Activated CD4-positive, alpha-beta memory T cell treated with anti-CD3 and anti-CD28 coated beads, Interleukin-2, amount 10 ng/mL, durations not matched to agents 7 days and 5 days (primary cell): ENCODE results near the gene PDCD6IP. TPM values are rescaled to one million over a fixed set of nuclear protein-coding genes. Genes with fewer than 3 reads are reported as not detected.

Experiments
- CTCF ChIA-PET: fragments of 350-600 bp; sonication (Branson Sonifier 250); formaldehyde crosslinking; loops from one replicate; lab custom pipeline; 2021; ENCODE audit warnings: antibody characterized with exemption, inconsistent platforms; lab: Charles Lee
- POLR2A ChIA-PET: fragments of 350-600 bp; sonication (Branson Sonifier 250); formaldehyde crosslinking; loops from one replicate; lab custom pipeline; 2021; ENCODE audit warnings: antibody characterized with exemption; lab: Charles Lee
- DNase-seq: peaks from one replicate; pipeline ENCODE4 v3.0.0-alpha.2; 2020
- H3K27ac Mint-ChIP-seq: one replicate; pipeline ENCODE4 v1.8.0; 2021; ENCODE audit warnings: mild to moderate bottlenecking, mixed read lengths
- H3K27me3 Mint-ChIP-seq: one replicate; pipeline ENCODE4 v1.8.0; 2021; ENCODE audit warnings: mixed read lengths
- H3K36me3 Mint-ChIP-seq: one replicate; pipeline ENCODE4 v1.8.0; 2021; ENCODE audit warnings: low read depth, mixed read lengths
- H3K4me1 Mint-ChIP-seq: one replicate; pipeline ENCODE4 v1.8.0; 2021; ENCODE audit warnings: mixed read lengths
- H3K4me3 Mint-ChIP-seq: one replicate; pipeline ENCODE4 v1.8.0; 2021; ENCODE audit warnings: mild to moderate bottlenecking, mixed read lengths
- H3K9me3 Mint-ChIP-seq: one replicate; pipeline ENCODE4 v1.8.0; 2021; ENCODE audit warnings: mixed read lengths
- total RNA-seq, 2 experiments: library from RNA; stranded (reverse); gene quantifications; one replicate each; pipeline ENCODE4 v1.2.3, GENCODE V29; 2021

Gene PDCD6IP
- total RNA-seq, 2 experiments from 2014 or later, result 211 TPM

DNA sequence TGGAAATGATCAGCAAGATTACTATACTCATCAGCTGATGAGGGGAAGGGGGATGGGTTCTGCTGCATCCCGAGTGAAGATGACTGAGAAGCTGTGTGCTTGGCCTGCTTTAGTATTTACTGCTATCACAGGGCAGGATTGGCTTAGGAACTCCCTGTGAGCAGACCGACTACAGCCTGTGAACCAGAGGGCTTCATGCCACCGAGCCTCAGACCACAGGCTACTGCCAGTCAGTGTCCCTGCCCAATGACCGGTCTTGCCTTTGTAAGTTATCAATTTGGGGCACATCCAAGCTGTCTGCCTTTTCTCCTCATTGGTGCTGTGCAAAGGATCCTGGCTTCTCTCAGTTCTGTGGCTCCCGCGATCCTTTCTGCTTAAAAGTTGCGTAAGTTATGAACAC lies 71.5 kb downstream of the PDCD6IP start:
- no peak for DNase-seq
- CTCF ChIA-PET, result no interaction called here
- Mint-ChIP-seq H3K36me3 (peaks cover 26% of the 10 kb centered on the region), H3K9me3 (no peaks in the 10 kb centered on the region), H3K27ac (no peak overlapping the region), H3K4me1 (peaks cover 3% of the 10 kb centered on the region), H3K27me3 (no peaks in the 10 kb centered on the region), H3K4me3 (no peak overlapping the region)
- POLR2A ChIA-PET, result interaction anchor here (1.3 kb wide), 1 partner anchor 71 kb away, joined by 3 read pairs; the partner anchor contains the start of gene PDCD6IP

DNA sequence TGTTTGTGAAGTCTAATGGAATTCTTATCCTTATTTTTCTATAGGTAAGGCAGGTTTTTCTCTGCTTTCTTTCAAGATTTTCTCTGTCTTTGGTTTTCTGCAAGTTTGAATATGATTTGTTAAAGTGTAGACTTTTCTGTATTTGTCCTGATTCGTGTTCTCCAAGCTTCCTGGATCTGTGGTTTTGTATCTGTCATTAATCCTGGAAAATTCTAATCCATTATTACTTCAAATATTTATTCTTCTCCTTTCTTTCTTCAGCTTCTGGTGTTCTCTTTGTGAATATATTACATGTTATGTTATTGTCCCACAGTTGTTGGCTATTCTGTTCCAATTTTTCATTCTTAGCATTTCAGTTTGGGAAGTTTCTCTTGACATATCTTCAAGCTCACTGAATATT lies 76.4 kb downstream of the PDCD6IP start:
- Mint-ChIP-seq H3K9me3 (no peaks in the 10 kb centered on the region), H3K4me1 (no peaks in the 10 kb centered on the region), H3K4me3 (no peak overlapping the region), H3K27me3 (no peaks in the 10 kb centered on the region), H3K36me3 (peaks cover 5% of the 10 kb centered on the region), H3K27ac (no peak overlapping the region)
- ChIA-PET CTCF (interaction anchor here (2.2 kb wide), 1 partner anchor 9 kb away, joined by 7 read pairs; no protein-coding TSS in a partner anchor), POLR2A (no interaction called here)
- no peak for DNase-seq

DNA sequence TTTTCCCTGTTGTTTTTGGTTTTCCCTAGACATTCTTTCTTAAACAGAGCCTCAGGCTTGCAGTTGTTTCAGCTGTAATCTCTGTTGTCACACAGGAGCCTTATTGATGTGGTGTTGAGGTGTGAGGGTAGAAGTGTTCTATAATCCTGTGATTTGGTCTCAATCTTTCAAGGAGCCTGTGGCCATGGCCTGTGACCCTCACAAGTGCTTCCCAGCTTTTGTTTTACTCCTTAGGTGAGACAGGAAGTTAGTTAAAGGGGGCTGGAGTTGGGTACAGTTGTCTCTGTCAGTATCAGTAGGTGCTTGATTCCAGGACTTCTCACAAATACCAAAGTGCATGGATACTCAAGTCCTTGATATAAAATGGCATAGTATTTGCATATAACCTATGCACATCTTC lies 77.2 kb downstream of the PDCD6IP start:
- H3K9me3 Mint-ChIP-seq, result no peaks in the 10 kb centered on the region
- ChIA-PET CTCF (interaction anchor here (0.6 to 2.2 kb wide), 2 partner anchors 8 to 58 kb away, joined by 4 to 7 read pairs; no protein-coding TSS in a partner anchor), POLR2A (no interaction called here)
- H3K36me3 Mint-ChIP-seq, result no peaks in the 10 kb centered on the region
- DNase-seq, result no peak
- no peak overlapping the region for H3K27ac Mint-ChIP-seq
- H3K4me3 Mint-ChIP-seq, result no peak overlapping the region
- H3K27me3 Mint-ChIP-seq, result no peaks in the 10 kb centered on the region
- H3K4me1 Mint-ChIP-seq, result no peaks in the 10 kb centered on the region

DNA sequence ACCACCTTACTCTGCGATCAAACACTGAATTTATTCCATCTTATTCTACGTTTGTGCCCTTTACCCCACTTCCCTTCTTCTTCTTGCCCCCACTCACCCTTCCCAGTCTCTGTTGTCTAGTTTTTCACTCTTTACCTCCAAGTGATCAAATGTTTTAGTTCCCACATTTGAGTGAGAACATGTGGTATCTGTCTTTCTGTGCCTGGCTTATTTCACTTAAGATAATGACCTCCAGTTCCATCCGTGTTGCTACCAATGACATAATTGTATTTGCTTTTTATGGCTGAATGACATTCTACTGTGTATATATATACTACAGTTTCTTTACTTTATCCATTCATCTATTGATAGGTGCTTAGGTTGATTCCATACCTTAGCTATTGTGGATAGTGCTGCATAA lies 78.8 kb downstream of the PDCD6IP start:
- DNase-seq, result no peak
- H3K36me3 Mint-ChIP-seq, result no peaks in the 10 kb centered on the region
- no peak overlapping the region for H3K27ac Mint-ChIP-seq
- no peak overlapping the region for H3K4me3 Mint-ChIP-seq
- no peaks in the 10 kb centered on the region for H3K27me3 Mint-ChIP-seq
- no peaks in the 10 kb centered on the region for H3K9me3 Mint-ChIP-seq
- POLR2A ChIA-PET, result no interaction called here
- CTCF ChIA-PET, result no interaction called here
- no peaks in the 10 kb centered on the region for H3K4me1 Mint-ChIP-seq

DNA sequence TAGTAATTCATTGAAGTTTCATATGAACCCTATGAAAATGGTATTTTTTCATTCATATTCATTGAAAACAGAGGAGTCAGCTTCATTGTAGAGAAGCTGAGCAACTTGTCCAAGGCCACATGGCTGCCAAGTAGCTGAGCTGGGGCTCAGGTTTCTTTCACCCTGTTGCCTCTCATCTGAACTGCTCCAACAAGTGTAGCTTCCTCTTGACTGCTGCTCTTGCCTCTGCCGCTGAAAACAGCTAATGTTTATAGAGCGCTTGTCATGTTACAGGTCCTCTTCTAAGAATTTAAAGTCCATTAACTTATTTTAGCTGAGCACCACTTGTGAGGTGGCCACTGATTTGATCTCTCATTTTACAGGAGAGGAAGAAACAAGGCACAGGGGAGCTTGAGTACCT lies 81.1 kb downstream of the PDCD6IP start:
- ChIA-PET POLR2A (no interaction called here), CTCF (no interaction called here)
- no peak overlapping the region for H3K27ac Mint-ChIP-seq

DNA sequence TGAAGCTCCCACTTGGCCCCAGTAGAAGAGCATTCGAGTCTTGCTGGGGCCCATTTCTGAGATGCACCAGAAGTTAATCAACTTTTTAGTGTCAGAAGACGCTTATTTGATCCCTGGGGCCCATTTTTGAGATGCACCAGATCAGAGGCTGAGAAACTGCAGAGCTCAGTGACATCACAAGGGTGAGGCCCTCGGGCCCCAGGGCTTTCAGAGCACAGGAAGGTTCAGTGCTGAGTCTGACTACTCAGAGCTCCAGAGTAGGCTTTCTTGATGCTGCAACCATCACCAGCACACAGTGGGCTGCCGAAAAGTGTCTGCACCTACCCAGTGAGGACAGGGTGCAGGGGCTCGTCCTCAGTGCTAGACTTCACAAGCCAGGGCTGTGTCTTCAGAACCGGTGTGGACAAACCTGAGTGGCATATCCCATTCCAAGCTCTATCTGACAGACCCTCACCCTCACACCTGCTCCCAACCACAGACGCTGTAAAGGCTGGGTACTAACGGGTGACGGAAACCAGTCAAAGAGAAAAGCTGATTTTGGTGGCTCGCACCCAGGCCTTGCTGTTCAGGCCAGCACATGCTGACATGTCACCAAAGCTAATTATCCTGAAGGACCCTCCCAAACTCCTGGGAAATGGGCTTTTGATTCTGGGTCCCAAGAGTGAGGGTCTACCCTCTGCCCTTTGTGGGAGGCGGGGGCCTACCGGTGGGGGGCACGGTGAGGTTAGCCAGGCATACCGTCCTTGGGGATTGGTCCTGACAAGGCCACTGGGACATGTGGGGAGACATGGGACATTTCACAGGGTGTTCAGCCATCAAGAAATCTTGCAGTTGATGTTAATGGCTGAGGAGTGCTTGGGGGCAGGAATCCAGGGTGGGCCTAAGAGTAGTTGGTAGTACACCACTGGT lies 83.0 kb downstream of the PDCD6IP start:
- CTCF ChIA-PET, result interaction anchor here (0.6 to 2.6 kb wide), 2 partner anchors 95 to 802 kb away, joined by 4 to 20 read pairs; no protein-coding TSS in a partner anchor
- Mint-ChIP-seq H3K4me1 (peaks cover 1% of the 10 kb centered on the region), H3K36me3 (no peaks in the 10 kb centered on the region), H3K27ac (no peak overlapping the region), H3K27me3 (peaks cover 6% of the 10 kb centered on the region), H3K9me3 (no peaks in the 10 kb centered on the region), H3K4me3 (no peak overlapping the region)
- DNase-seq, result no peak
- POLR2A ChIA-PET, result no interaction called here

More for the DNA sequence above, 81.1 kb downstream of the PDCD6IP start:
- Mint-ChIP-seq H3K4me1 (peaks cover 1% of the 10 kb centered on the region), H3K27me3 (no peaks in the 10 kb centered on the region), H3K36me3 (no peaks in the 10 kb centered on the region), H3K9me3 (no peaks in the 10 kb centered on the region), H3K4me3 (no peak overlapping the region)
- no peak for DNase-seq

DNA sequence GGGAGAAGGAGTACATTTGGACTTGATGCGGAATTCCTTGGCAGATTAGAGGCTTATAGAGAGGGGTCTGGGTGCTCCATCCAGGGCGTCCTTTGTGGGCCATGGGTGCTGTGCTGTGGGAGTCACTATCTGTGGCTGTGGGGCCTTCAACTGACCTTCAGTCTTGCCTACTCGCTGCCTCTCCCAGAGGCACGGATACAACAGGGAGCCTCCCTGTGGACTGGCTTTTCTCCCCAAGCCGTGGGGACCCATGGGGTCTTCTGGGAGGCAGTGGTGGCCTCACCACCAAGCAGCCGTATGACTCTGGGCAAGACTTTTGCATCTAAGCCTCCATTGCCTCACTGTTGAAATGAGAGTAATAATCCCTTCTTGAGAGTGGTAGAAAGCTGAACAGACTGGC lies 83.9 kb downstream of the PDCD6IP start:
- POLR2A ChIA-PET, result no interaction called here
- Mint-ChIP-seq H3K36me3 (no peaks in the 10 kb centered on the region), H3K4me1 (peaks cover 1% of the 10 kb centered on the region), H3K4me3 (no peak overlapping the region), H3K27me3 (peaks cover 6% of the 10 kb centered on the region), H3K9me3 (no peaks in the 10 kb centered on the region), H3K27ac (no peak overlapping the region)
- CTCF ChIA-PET, result interaction anchor here (0.8 to 2.6 kb wide), 3 partner anchors 133 to 801 kb away, joined by 3 to 20 read pairs (median 3); no protein-coding TSS in a partner anchor
- no peak for DNase-seq

DNA sequence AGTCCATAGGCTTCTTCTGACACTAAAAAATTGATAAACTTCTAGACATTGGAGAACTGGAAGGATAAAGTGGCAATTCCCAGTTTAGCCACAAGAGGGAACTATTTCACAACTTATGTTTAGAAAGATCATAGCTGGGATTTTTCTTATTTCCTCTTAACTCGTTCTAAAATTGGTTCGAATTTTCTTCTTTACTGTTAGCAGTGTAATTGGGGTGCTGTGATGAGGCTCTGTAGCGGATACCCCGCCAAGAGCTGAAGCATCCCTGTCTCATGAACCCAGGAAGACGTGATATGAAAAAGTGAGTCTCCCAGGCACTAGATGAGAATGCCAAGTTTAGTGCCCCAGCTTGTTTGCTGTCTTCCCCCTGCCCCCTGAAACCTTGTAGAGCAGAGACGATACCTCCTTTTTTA lies 85.1 kb downstream of the PDCD6IP start:
- H3K27me3 Mint-ChIP-seq, result peaks cover 6% of the 10 kb centered on the region
- H3K4me1 Mint-ChIP-seq, result peaks cover 1% of the 10 kb centered on the region
- H3K27ac Mint-ChIP-seq, result no peak overlapping the region
- no peaks in the 10 kb centered on the region for H3K9me3 Mint-ChIP-seq
- no peaks in the 10 kb centered on the region for H3K36me3 Mint-ChIP-seq
- ChIA-PET POLR2A (no interaction called here), CTCF (interaction anchor here (0.7 to 2.6 kb wide), 11 partner anchors 9 to 800 kb away, joined by 3 to 20 read pairs (median 3); no protein-coding TSS in a partner anchor)
- DNase-seq, result no peak
- H3K4me3 Mint-ChIP-seq, result no peak overlapping the region

DNA sequence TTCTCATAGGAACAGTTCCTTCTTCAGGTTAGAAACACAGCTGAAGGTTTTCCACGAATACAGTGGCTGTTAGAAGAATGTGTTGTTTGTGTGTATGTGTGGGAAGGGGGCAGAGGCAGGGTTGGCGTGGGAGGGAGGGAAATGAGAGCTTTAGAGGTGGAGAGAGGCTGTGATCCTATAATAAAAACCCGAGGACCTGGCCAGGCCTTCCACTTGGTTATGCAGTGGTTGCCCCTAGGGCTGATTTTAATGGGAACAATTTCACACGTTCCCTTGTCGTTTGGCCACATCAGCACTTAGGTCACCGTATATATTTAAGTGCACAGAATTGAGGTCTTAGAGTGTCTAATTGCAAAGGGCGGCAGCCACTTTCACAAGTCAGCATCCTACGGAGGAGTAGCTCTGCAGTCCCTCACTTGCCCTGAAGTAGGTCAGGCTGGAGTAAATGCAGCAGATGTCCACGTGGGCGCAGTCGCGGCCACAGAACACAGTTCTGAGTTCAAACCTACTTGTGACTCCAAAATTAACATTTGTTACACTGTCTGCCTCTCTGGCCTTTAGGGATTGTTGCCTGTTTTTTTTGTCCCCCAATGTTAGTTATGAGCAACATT lies 85.6 kb downstream of the PDCD6IP start:
- Mint-ChIP-seq H3K36me3 (no peaks in the 10 kb centered on the region), H3K9me3 (no peaks in the 10 kb centered on the region), H3K4me1 (peaks cover 1% of the 10 kb centered on the region), H3K27ac (no peak overlapping the region), H3K27me3 (peaks cover 6% of the 10 kb centered on the region), H3K4me3 (no peak overlapping the region)
- ChIA-PET CTCF (interaction anchor here (0.7 to 2.6 kb wide), 7 partner anchors 9 to 799 kb away, joined by 3 to 20 read pairs (median 3); no protein-coding TSS in a partner anchor), POLR2A (no interaction called here)
- DNase-seq, result no peak

DNA sequence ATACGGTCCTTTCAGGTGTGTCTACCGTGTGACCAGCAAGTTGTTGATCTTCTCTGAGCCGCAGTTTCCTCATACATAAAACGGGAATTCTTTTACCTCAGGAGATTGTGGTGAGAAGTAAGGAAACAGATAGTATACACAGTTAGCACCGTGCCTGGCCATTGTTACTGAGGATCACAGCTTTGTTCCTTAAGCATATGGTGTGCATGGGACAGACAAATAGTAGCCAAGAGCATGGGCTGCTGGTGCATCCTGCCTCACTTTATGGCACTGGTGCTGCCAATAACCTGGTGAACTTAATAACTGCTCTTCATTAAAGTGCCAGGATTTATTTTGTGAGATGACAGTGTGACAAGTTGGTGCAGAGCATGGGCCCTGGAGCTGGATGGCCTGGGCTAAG lies 86.3 kb downstream of the PDCD6IP start:
- Mint-ChIP-seq H3K27me3 (peaks cover 6% of the 10 kb centered on the region), H3K4me1 (peaks cover 1% of the 10 kb centered on the region), H3K36me3 (no peaks in the 10 kb centered on the region), H3K27ac (no peak overlapping the region), H3K4me3 (no peak overlapping the region), H3K9me3 (no peaks in the 10 kb centered on the region)
- no peak for DNase-seq
- ChIA-PET CTCF (interaction anchor here (1.5 to 2.2 kb wide), 2 partner anchors 8 to 10 kb away, joined by 5 to 7 read pairs; no protein-coding TSS in a partner anchor), POLR2A (no interaction called here)

DNA sequence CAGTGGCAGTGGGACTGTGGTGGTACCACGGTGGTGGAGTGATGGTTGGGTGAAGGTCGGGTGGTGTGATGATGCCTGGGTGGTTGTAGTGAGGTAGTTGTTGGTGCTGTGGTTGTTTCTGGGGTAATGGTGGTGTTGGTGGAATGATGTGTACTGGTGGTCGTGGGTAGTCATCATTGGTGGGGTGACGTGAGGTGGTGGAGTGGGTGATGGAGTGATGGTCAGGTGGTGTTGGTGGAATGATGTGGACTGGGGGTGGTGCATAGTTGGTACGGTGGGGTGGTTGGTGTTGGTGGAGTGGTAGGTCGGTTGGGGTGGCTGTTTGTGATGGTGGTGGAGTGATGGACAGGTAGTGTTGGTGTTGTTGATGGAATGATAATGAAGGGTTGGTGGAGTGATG lies 87.1 kb downstream of the PDCD6IP start:
- H3K4me3 Mint-ChIP-seq, result no peak overlapping the region
- H3K36me3 Mint-ChIP-seq, result no peaks in the 10 kb centered on the region
- H3K9me3 Mint-ChIP-seq, result no peaks in the 10 kb centered on the region
- no peak overlapping the region for H3K27ac Mint-ChIP-seq
- POLR2A ChIA-PET, result no interaction called here
- peaks cover 6% of the 10 kb centered on the region for H3K27me3 Mint-ChIP-seq
- CTCF ChIA-PET, result no interaction called here
- H3K4me1 Mint-ChIP-seq, result peaks cover 1% of the 10 kb centered on the region
- no peak for DNase-seq

DNA sequence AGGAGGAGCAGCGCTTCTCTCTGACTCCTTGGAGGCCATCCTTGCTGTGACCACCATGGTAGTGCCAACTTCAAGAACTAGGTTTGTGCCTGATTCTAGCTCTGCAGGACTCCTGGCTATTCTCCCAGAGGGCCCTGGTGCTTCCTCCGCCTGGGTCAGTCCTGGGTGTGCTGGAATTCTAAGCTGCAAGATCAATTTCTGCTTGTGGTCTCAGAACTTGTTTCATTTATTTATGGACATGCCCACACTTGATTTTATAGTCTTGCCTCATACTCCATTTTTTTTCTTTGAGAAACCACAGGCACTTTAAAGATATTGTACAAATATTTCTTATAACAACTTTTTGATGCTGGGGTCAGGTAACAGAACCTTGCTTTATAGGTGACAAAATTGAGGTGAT lies 87.6 kb downstream of the PDCD6IP start:
- H3K27ac Mint-ChIP-seq, result no peak overlapping the region
- ChIA-PET POLR2A (no interaction called here), CTCF (no interaction called here)
- no peak for DNase-seq
- no peak overlapping the region for H3K4me3 Mint-ChIP-seq
- peaks cover 6% of the 10 kb centered on the region for H3K27me3 Mint-ChIP-seq
- H3K9me3 Mint-ChIP-seq, result no peaks in the 10 kb centered on the region
- no peaks in the 10 kb centered on the region for H3K36me3 Mint-ChIP-seq
- H3K4me1 Mint-ChIP-seq, result peaks cover 1% of the 10 kb centered on the region

DNA sequence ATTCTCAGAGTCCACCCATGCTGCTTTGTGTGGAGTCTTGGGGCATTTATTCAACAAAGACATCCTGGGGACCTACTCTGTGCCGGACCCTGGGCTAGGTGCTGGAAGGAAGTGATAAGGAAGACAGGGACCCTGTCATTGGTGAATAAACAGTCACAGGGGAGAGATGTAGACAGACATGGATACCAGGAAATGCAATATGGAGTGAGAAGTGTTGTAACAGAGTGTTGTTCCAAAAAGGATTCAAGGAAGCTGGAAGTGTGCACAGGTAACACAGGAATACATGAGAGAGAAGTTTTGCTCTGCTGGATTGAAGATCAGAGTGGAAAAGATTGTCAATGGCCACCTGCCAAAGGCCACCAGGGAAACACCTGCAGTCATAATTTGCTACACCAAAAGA lies 89.0 kb downstream of the PDCD6IP start:
- POLR2A ChIA-PET, result no interaction called here
- peaks cover 8% of the 10 kb centered on the region for H3K27me3 Mint-ChIP-seq
- H3K4me1 Mint-ChIP-seq, result peaks cover 1% of the 10 kb centered on the region
- DNase-seq, result no peak
- H3K4me3 Mint-ChIP-seq, result no peak overlapping the region
- CTCF ChIA-PET, result no interaction called here
- no peaks in the 10 kb centered on the region for H3K36me3 Mint-ChIP-seq
- no peaks in the 10 kb centered on the region for H3K9me3 Mint-ChIP-seq
- H3K27ac Mint-ChIP-seq, result no peak overlapping the region
